DMS53 treated with DMSO at 0.1 percent for 48 hours (cell line): ENCODE data around the gene MYG1.
A peak's percentile ranks its signal among the peaks of the same experiment; 100 is the strongest.

ENCODE experiments used
- DNase-seq: peaks from one replicate; lab custom pipeline; 2025; ENCODE audit not compliant: unreplicated experiment; lab: John Stamatoyannopoulos, UW

The MYG1 gene, protein sequence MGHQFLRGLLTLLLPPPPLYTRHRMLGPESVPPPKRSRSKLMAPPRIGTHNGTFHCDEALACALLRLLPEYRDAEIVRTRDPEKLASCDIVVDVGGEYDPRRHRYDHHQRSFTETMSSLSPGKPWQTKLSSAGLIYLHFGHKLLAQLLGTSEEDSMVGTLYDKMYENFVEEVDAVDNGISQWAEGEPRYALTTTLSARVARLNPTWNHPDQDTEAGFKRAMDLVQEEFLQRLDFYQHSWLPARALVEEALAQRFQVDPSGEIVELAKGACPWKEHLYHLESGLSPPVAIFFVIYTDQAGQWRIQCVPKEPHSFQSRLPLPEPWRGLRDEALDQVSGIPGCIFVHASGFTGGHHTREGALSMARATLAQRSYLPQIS

DNA sequence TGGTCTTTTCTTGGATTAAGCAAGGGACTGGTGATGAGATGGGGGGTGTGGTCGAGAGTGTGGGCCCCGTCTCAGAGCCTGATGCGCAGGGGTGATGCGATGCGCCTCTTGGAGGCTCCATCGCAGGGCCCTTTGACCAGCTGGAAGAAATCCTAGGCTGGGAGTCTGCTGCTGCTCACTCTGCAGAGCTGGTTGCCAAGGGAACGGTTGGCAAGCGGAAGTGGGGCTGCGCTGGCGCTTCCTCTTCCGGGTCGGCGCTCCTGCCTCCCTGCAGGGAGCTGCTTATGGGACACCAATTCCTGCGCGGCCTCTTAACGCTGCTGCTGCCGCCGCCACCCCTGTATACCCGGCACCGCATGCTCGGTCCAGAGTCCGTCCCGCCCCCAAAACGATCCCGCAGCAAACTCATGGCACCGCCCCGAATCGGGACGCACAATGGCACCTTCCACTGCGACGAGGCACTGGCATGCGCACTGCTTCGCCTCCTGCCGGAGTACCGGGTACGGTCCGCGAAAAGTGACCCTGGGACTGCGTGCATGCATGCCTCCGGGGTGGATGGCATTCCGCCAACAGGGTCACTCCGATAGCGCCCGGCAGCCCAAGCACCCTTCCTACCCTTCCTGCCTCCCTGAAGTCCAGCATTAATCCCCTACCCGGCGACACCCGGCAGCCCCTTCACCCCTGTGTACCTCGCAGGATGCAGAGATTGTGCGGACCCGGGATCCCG, at the start of gene MYG1:
MYG1 (plus strand) TSS at position 242 of the 727 bp plus-strand sequence; CDS start at position 285, 43 bp downstream.
- DNase-seq, result peak; percentile 82

DNA sequence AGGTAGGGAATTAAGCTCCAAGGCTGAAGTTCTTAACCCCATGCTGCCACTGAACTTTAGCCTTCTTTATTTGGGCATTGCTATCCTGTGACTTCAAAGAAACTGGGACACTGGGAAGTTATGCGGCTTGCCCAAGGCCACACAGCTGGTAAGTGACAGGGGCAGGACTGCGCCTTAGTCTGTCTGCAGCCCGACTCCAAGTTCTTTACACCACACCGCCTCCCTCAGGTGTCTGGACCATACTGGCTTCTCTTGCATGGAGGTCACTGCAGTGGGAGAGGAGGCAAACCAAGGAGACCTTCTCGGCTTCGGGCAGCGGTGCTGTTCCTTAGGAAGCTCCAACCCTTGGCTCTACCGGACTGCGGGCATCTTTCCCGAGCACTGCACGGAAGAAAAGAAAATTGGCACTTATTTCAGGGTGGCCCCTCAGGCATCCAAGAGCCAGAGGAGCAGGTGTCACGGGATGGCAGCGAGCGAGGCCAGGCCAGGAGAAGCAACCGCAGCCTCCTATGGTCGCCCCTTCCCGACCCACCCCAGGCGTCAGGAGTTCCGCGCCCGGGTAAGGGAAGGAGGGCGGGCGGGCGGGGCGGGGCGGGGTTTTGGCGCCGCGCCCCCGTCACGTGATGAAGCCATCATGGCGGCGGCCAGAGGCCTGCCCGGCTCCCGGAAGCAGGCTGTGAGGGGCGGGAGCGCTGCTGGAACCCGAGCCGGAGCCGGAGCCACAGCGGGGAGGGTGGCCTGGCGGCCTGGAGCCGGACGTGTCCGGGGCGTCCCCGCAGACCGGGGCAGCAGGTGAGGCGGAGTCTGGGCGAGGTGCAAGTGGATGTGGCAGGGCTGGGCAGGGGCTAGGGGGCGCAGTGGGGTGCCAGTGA, 47.8 kb upstream of the MYG1 start:
- peak; percentile 67 for DNase-seq

DNA sequence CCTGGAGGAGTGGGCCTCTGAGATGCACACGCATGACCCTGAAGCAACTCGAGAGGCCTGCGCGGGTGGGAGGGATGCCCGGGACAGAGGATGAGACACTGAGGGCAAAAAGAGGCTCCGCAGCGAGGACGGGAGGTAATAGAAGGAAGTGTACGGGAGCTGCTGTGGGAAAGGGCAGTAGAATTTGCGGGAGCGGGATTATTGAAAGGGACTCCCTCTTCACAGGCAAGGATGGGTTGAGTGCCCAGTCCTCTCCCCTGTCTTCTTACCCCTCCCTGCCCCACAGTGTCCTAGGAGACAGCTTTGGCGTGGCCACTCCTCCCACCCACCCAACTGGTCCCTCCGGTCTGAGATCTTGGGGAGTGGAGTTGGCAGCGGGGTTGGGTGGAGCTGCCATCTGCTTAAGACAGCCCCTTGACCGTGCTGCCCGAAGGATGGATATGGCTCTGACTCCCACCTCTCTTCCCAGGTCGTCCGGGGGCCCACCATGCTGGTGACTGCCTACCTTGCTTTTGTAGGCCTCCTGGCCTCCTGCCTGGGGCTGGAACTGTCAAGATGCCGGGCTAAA, 47.1 kb upstream of the MYG1 start:
- DNase-seq, result peak; percentile 17

DNA sequence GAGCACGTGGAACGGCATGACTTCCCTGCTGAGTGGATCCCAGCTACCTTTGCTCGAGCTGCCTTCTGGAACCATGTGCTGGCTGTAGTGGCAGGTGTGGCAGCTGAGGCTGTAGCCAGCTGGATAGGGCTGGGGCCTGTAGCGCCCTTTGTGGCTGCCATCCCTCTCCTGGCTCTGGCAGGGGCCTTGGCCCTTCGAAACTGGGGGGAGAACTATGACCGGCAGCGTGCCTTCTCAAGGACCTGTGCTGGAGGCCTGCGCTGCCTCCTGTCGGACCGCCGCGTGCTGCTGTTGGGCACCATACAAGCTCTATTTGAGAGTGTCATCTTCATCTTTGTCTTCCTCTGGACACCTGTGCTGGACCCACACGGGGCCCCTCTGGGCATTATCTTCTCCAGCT, 46.2 kb upstream of the MYG1 start:
- no peak for DNase-seq

DNA sequence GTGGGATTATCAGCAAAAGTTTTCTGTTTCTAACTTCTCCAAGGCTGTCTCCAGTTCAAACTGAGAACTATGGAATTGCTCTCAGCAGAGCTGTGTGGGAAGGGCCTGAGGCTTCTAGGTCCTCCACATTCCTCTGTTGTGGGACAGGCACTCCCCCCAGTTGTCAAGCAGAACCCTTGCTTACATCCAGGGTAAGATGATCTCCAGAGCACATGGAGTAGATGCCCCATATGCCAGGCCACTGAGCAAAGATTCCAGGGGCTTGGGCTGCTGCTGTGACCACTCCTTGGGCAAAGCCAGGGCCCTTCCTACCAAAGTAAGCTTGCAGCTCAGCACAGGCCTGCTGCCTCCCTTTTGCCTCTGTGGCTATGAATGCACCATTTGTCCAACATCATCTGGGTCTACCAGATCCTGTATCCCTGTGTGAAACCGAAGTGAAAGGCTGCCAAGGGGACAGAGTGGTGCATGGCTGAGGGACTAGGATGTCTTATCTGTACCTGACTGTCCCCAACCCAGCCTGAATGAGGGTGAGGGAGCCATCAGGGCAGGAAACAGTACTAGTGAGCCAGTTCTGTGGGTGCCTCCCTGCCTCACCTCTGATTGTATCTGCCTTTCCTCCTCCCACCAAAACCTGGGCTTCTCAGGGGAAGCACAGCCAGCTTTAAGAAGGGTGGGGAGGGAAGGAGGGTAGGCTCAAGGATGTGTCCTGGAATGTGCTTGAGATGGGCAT, 44.5 kb upstream of the MYG1 start:
- no peak for DNase-seq

DNA sequence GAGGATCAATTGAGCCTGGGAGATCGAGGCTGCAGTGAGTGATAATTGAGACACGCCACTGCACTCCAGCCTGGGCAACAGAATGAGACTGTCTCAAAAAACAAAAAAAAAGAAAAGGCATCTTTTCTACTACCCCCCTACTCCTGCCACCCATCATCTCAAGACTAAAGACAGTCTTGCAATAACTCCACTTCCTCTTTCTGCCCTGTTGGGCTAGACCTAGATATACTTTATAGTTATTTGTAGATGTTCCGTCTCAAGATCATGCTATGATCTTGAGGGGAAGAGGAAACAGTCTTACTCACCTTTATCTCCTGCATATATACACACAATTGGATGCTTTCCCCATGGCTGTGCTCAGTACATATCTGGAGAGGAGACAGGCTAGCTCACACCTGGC, 43.5 kb upstream of the MYG1 start:
- no peak for DNase-seq

DNA sequence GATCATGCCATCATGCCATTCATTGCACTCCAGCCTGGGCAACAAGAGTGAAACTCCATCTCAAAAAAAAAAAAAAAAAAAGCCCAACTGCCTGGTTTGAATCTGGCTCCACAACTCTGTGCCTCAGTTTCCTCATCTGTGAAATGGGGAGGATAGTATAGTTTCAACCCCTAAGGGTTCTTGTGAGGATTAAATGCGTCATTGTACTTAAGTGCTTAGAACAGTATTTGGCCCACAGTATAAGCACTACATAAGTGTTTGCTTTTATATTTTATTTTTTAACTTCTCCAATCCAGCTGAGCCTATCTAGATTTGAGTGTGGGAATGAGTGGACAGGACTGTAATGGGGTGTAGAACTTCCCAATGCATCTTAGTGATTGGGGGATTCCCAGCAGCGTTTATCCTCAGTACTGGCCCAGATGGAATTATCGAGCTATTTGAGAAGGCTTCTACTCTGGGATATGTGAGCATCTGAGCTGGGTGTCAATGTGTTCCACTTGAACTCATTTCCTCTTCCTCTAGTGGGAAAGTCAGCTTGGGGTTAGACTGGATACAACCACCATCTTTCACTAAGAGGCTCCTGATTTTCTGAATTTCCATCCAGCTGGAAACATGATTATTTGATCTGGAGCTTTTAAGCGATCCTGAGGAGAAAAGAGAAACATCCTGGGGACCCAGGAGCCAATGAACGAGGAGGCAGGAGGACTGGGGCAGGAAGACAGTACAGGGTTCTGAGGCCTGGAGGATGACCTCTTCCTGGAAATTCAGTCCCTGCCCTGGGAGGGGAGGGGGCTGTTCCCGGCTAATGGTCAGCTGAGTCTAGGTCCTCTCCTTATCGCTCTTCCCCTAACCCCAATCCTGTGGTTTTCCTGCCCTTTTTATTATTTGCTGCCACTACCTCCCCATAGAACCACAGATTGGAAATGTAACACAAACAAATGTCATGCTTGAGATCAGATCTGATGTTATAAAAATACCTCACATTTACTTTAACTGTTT, 40.7 kb upstream of the MYG1 start:
- DNase-seq, result no peak

DNA sequence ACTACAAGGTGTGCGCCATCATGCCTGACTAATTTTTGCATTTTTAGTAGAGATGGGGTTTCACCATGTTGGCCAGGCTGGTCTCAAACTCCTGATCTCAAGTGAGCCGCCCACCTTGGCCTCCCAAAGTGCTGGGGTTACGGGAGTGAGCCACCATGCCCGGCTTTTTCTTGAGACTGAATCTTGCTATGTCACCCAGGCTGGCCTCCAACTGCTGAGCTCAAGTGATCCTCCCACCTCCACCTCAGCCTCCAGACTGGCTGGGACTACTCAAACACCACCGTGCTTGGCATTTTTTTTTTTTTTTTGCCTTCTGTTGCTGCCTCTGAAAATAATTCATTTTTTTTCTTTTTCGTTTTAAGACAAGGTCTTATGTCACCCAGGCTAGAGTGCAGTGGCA, 39.6 kb upstream of the MYG1 start:
- no peak for DNase-seq

DNA sequence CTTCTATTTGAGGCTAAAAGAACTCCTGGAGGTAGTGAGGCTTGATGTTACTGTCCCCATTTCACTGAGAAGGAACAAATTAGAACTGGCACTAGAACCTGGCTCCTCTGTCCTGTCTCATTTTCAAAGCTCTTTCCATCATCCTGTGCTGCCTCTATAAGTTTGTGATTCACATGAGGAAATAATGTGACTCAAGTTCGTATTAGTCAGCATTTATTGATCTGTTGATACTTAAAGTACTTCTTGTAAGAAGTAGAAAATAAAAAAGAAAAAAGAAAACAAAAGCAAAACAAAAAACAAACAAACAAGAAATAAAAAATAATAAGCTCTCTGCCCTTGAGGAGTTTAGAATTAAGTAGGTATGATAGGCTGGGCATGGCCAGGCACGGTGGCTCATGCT, 33.7 kb upstream of the MYG1 start:
- no peak for DNase-seq

DNA sequence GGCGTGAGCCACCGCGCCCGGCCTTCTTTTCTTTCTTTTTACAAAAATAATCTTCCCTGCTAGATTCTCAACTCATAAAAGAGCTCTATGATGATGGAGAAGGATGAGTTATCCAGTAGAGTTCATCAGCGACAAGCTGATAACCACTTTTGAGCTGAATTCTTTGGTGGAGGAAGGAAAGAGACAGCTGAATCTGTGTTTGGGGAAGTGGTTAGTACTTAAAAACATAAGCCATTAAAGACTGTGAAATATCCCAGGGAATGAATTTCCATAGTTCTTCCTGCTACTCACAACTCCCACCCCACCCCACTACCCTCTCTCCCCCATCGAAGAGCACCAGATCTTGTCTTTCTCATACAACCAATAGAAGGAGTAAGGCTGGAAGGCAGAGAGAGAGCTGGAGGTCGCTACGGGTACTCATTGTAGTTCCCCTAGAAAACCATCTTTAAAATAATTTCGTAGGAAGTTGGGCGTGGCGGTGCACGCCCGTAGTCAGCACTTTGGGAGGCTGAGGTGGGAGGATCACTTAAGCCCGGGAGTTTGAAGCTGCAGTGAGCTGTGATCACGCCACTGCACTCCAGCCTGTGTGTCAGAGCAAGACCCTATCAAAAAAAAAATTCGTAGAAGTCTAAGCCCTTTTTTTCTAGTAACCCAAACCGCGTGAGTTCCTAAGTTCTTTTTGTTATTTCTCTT, 32.0 kb upstream of the MYG1 start:
- no peak for DNase-seq

DNA sequence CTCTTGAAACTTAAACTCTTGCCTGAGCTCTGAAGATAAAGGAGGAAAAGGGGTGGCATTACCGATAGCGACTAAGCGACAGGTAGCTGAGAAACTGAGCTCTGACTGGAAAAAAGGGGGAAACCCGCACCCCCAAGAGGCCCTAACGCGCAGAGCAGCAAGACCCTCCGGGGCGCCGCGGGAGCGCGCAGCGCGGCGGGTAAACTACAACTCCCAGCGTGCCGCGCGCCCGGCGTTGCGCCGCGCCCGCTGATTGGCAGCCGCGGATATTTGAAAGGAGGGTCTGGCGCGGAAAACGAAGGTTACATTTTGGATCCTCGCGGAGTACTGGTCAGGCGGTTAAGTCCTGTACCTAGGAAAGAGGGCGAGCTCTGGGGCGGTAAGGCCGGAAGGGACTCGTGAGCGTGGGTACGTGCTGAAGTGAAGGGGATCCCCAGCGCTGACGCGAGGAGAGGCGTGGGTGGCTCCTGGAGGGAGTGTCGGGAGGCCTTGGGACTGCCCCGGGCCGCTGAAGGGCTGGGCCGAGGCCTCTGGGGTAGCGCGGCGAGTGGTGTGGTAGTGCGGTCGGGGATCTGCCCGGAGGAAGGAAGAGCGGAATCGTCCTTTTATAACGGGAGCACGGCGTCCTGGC, 31.4 kb upstream of the MYG1 start, which contains the start of gene ESPL1:
ESPL1 (plus strand) TSS at position 301 of the 631 bp plus-strand sequence. CDS start 468 bp downstream, outside the sequence.
- peak; percentile 49 for DNase-seq

DNA sequence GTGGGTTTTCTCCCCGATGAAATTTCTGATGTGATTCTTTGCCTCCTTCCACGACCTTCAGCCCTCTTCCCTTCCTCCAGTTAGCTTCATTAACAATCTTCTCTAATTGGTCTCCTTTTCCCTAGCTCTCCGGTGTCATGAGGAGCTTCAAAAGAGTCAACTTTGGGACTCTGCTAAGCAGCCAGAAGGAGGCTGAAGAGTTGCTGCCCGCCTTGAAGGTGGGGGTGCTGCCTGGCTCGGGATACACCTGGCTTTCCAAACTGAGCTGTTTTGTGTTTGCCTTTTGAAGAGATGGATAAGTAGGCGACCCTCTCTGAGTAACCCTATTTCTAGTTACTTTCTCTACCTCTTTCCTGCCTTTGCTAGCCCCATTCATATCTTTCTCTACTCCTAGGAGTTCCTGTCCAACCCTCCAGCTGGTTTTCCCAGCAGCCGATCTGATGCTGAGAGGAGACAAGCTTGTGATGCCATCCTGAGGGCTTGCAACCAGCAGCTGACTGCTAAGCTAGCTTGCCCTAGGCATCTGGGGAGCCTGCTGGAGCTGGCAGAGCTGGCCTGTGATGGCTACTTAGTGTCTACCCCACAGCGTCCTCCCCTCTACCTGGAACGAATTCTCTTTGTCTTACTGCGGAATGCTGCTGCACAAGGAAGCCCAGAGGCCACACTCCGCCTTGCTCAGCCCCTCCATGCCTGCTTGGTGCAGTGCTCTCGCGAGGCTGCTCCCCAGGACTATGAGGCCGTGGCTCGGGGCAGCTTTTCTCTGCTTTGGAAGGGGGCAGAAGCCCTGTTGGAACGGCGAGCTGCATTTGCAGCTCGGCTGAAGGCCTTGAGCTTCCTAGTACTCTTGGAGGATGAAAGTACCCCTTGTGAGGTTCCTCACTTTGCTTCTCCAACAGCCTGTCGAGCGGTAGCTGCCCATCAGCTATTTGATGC, 30.6 kb upstream of the MYG1 start:
- DNase-seq, result no peak

DNA sequence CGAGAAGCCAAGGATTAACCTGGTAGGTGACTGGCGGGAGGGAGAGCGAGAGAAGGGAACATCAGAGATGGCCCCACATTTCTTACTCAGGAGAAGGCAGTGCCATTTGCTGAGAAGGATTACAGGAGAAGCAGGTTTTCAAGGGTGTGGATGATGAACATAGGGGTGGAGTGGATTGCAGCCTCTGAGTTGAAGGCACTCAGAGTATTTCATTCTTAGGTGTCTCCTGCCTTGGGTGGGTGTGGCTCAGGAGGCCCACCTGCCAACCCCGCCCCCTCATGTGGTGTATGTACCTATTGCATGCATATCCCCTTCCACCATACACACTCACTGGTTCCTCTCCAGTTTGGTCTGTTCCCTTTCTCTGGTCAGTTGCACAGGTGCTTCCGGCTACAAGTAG, 25.1 kb upstream of the MYG1 start:
- no peak for DNase-seq

DNA sequence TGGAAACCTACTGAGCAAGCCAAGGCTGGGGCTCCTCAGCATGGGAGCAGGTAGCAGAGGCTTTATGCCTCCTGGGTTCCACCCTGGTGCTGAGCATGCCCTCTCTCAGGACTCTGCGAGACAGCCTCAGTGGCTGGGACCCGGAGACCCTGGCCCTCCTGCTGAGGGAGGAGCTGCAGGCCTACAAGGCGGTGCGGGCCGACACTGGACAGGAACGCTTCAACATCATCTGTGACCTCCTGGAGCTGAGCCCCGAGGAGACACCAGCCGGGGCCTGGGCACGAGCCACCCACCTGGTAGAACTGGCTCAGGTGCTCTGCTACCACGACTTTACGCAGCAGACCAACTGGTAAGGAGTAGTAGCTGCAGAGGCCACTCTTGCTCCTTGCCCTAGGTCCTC, 23.0 kb upstream of the MYG1 start:
- no peak for DNase-seq

DNA sequence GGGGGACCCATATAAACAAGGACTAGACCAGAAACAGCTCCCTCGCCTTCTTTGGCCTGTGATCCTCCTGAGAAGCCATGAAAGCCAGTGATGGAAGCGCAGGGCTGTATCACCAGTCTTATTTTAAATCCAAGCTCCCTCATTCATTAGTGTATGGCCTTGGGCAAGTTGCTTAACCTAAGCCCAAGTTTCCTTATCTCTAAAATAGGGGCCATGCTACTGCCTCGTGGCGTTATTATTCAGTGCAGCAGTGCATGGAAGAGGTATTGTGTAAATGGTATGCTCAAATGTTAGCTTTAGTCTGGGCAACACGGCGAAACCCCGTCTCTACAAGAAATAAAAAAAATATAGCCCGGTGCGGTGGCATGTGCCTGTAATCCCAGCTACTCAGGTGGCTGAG, 21.5 kb upstream of the MYG1 start:
- no peak for DNase-seq

DNA sequence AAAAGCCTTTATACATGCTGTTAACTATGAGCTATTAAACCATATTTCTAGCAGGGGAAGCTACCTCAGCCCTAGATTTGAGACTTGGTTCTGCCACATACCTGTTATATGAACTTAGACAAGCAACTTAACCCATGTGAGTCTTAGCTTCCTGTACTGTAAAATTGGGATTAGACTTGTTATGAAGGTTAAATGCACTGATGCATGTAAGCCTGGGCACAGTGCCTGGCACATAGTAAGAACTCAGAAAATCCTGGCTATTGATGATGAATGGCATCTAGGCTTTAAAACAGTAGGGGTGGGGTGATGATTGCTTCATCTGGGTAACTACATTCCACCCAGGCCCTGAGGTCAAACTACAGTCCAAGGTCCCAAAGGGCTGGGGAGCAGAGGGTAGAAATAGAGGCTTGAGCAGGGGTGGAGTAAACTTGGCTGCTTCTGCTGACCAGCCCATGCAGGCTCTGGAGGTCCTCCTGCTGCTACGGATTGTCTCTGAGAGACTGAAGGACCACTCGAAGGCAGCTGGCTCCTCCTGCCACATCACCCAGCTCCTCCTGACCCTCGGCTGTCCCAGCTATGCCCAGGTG, 20.1 kb upstream of the MYG1 start:
- no peak for DNase-seq
